ENCODE results near the gene EML4.

EML4 gene

GRCh38 chr2:42161444-42161843 is 7.7 kb upstream of the EML4 start:
- no peak for DNase-seq (ENCODE audit: extremely low read depth, low read depth)
- no peak for TF ChIP-seq CTCF (IDR thresholded peaks at IDR 0.05; ENCODE audit: low read depth, low read length, missing control alignments)
- H3K4me3 ChIP-seq (replicated peaks; ENCODE audit: low read depth, low read length), result no peak overlapping the region

- no peak overlapping the region for H3K4me3 ChIP-seq (replicated peaks; ENCODE audit: low read depth, low read length)
- no peak for DNase-seq (ENCODE audit: extremely low read depth, low read depth)
- TF ChIP-seq CTCF (IDR thresholded peaks at IDR 0.05; ENCODE audit: low read depth, low read length, missing control alignments), result no peak
Measured at GRCh38 chr2:42163444-42164045, 5.6 kb upstream of the EML4 start.

GRCh38 chr2:42164046-42164445 is 5.1 kb upstream of the EML4 start:
- no peak for TF ChIP-seq CTCF (IDR thresholded peaks at IDR 0.05; ENCODE audit: low read depth, low read length, missing control alignments)
- DNase-seq (ENCODE audit: extremely low read depth, low read depth), result no peak
- H3K4me3 ChIP-seq (replicated peaks; ENCODE audit: low read depth, low read length), result no peak overlapping the region

GRCh38 chr2:42164971-42165370 is 4.2 kb upstream of the EML4 start:
- no peak for DNase-seq (ENCODE audit: extremely low read depth, low read depth)
- H3K4me3 ChIP-seq (replicated peaks; ENCODE audit: low read depth, low read length), result no peak overlapping the region
- TF ChIP-seq CTCF (IDR thresholded peaks at IDR 0.05; ENCODE audit: low read depth, low read length, missing control alignments), result no peak

- DNase-seq (ENCODE audit: extremely low read depth, low read depth), result no peak
- TF ChIP-seq CTCF (IDR thresholded peaks at IDR 0.05; ENCODE audit: low read depth, low read length, missing control alignments), result no peak
- H3K4me3 ChIP-seq (replicated peaks; ENCODE audit: low read depth, low read length), result no peak overlapping the region
Measured at GRCh38 chr2:42167458-42167857, 1.7 kb upstream of the EML4 start.

GRCh38 chr2:42168459-42169099 is 574 bp upstream of the EML4 start:
- H3K4me3 ChIP-seq (replicated peaks; ENCODE audit: low read depth, low read length), result no peak overlapping the region
- no peak for DNase-seq (ENCODE audit: extremely low read depth, low read depth)
- TF ChIP-seq CTCF (IDR thresholded peaks at IDR 0.05; ENCODE audit: low read depth, low read length, missing control alignments), result no peak

All from HFF-Myc (cell line).